ENCODE results near the gene TRAK2. TPM values are rescaled to one million over a fixed set of nuclear protein-coding genes. Genes with fewer than 3 reads are reported as not detected.
"Not testable (repeated sequence)": the region's sequence is repeated elsewhere in the genome, so short reads cannot be mapped to it uniquely, and the experiment has no call there.

The TRAK2 gene
- total RNA-seq, 1 experiment from 2014 or later: 11.5 TPM

- H3K27ac Mint-ChIP-seq (ENCODE audit: low read depth, unreplicated experiment): no peak overlapping the region
Observed at GRCh38 chr2:201441409-201441808, 9.8 kb downstream of the TRAK2 start.

GRCh38 chr2:201440182-201440581 lies 11.1 kb downstream of the TRAK2 start:
- intact Hi-C loops (cut with micrococcal nuclease): no loop called here

More at GRCh38 chr2:201441409-201441808, 9.8 kb downstream of the TRAK2 start:
- POLR2A ChIA-PET: interaction anchor here (3.9 kb wide), 1 partner anchor 10 kb away, joined by 27 read pairs; the partner anchor contains the start of genes STRADB and TRAK2
- Mint-ChIP-seq H3K4me3 (ENCODE audit: unreplicated experiment) (no peak overlapping the region), H3K4me1 (ENCODE audit: insufficient read depth, unreplicated experiment) (peaks cover 6% of the 10 kb centered on the region), H3K36me3 (ENCODE audit: insufficient read depth, unreplicated experiment) (no peaks in the 10 kb centered on the region), H3K9me3 (ENCODE audit: unreplicated experiment) (no peaks in the 10 kb centered on the region), H3K27me3 (ENCODE audit: insufficient read depth, unreplicated experiment) (no peaks in the 10 kb centered on the region)
- CTCF ChIA-PET: no interaction called here
- no peak for TF ChIP-seq CTCF (IDR thresholded peaks at IDR 0.05; ENCODE audit: unreplicated experiment)
- intact Hi-C loops (cut with micrococcal nuclease): no loop called here
- BruUV-seq (replicated peaks): no TSS peak
- no peak for DNase-seq (ENCODE audit: unreplicated experiment)

GRCh38 chr2:201439336-201439922 lies 11.8 kb downstream of the TRAK2 start:
- H3K36me3 Mint-ChIP-seq (ENCODE audit: insufficient read depth, unreplicated experiment); intact Hi-C loops (cut with micrococcal nuclease); BruUV-seq (replicated peaks); H3K9me3 Mint-ChIP-seq (ENCODE audit: unreplicated experiment); H3K27me3 Mint-ChIP-seq (ENCODE audit: insufficient read depth, unreplicated experiment); H3K27ac Mint-ChIP-seq (ENCODE audit: low read depth, unreplicated experiment); DNase-seq (ENCODE audit: unreplicated experiment); H3K4me3 Mint-ChIP-seq (ENCODE audit: unreplicated experiment); H3K4me1 Mint-ChIP-seq (ENCODE audit: insufficient read depth, unreplicated experiment): not testable (repeated sequence)
- ChIA-PET POLR2A (interaction anchor here (0.6 to 3.9 kb wide), 3 partner anchors 10 to 49 kb away, joined by 3 to 27 read pairs (median 5); partner anchors contain the start of genes STRADB and TRAK2), CTCF (interaction anchor here (0.6 kb wide), 1 partner anchor 203 kb away, joined by 5 read pairs; no protein-coding TSS in a partner anchor)

More at GRCh38 chr2:201440182-201440581, 11.1 kb downstream of the TRAK2 start:
- H3K9me3 Mint-ChIP-seq (ENCODE audit: unreplicated experiment): no peaks in the 10 kb centered on the region
- no peak for TF ChIP-seq CTCF (IDR thresholded peaks at IDR 0.05; ENCODE audit: unreplicated experiment)
- no peak overlapping the region for H3K4me3 Mint-ChIP-seq (ENCODE audit: unreplicated experiment)
- BruUV-seq (replicated peaks): no TSS peak
- H3K27ac Mint-ChIP-seq (ENCODE audit: low read depth, unreplicated experiment): no peak overlapping the region
- H3K27me3 Mint-ChIP-seq (ENCODE audit: insufficient read depth, unreplicated experiment): no peaks in the 10 kb centered on the region
- peaks cover 6% of the 10 kb centered on the region for H3K4me1 Mint-ChIP-seq (ENCODE audit: insufficient read depth, unreplicated experiment)
- peak; percentile 13 for DNase-seq (ENCODE audit: unreplicated experiment)
- ChIA-PET POLR2A (interaction anchor here (0.8 to 3.9 kb wide), 4 partner anchors 8 to 28 kb away, joined by 3 to 27 read pairs (median 4); partner anchors contain the start of genes STRADB and TRAK2), CTCF (interaction anchor here (0.6 to 0.8 kb wide), 4 partner anchors 21 to 204 kb away, joined by 3 to 5 read pairs (median 3); no protein-coding TSS in a partner anchor)
- no peaks in the 10 kb centered on the region for H3K36me3 Mint-ChIP-seq (ENCODE audit: insufficient read depth, unreplicated experiment)

GRCh38 chr2:201436141-201436540 lies 15.1 kb downstream of the TRAK2 start:
- H3K27me3 Mint-ChIP-seq (ENCODE audit: insufficient read depth, unreplicated experiment): no peaks in the 10 kb centered on the region
- TF ChIP-seq CTCF (IDR thresholded peaks at IDR 0.05; ENCODE audit: unreplicated experiment): no peak
- no peaks in the 10 kb centered on the region for H3K36me3 Mint-ChIP-seq (ENCODE audit: insufficient read depth, unreplicated experiment)
- H3K9me3 Mint-ChIP-seq (ENCODE audit: unreplicated experiment): no peaks in the 10 kb centered on the region
- intact Hi-C loops (cut with micrococcal nuclease): no loop called here
- POLR2A ChIA-PET: interaction anchor here (0.6 to 3.4 kb wide), 3 partner anchors 16 to 125 kb away, joined by 3 to 12 read pairs (median 4); partner anchors contain the start of genes STRADB and TRAK2
- no peak overlapping the region for H3K4me3 Mint-ChIP-seq (ENCODE audit: unreplicated experiment)
- CTCF ChIA-PET: no interaction called here
- no peak for DNase-seq (ENCODE audit: unreplicated experiment)
- H3K27ac Mint-ChIP-seq (ENCODE audit: low read depth, unreplicated experiment): no peak overlapping the region
- peaks cover 18% of the 10 kb centered on the region for H3K4me1 Mint-ChIP-seq (ENCODE audit: insufficient read depth, unreplicated experiment)
- BruUV-seq (replicated peaks): no TSS peak
